NAMALWA (cell line): Measurements from ENCODE around the gene IL10RB.

Experiments
- DNase-seq: peaks from one replicate; pipeline ENCODE4 v3.0.0-alpha.2; 2015; ENCODE audit warnings: low spot score

Gene IL10RB

GRCh38 chr21:33332143-33332542, 66.0 kb downstream of the IL10RB start:
- DNase-seq = no peak

GRCh38 chr21:33334191-33334590, 68.0 kb downstream of the IL10RB start:
- DNase-seq = no peak

GRCh38 chr21:33334824-33335223, 68.7 kb downstream of the IL10RB start:
- no peak for DNase-seq

- peak; percentile 25 for DNase-seq
Observed at GRCh38 chr21:33339135-33339534, 73.0 kb downstream of the IL10RB start.

- DNase-seq = no peak
Observed at GRCh38 chr21:33339918-33340317, 73.8 kb downstream of the IL10RB start.

- no peak for DNase-seq
Observed at GRCh38 chr21:33345751-33346238, 79.6 kb downstream of the IL10RB start.
